GM10248 (cell line): ENCODE results near the gene ADRB2.
A peak's percentile ranks its signal among the peaks of the same experiment; 100 is the strongest.

ENCODE experiments used
- CTCF ChIA-PET: fragments of 300-600 bp; sonication (Branson Sonifier 250); formaldehyde crosslinking; extraction: SDS; loops from one replicate; lab custom pipeline; 2021; ENCODE audit warnings: antibody characterized with exemption; lab: Yijun Ruan, JAX
- POLR2A ChIA-PET: fragments of 350-650 bp; sonication (Branson Sonifier 250); formaldehyde crosslinking; extraction: SDS; loops from one replicate; lab custom pipeline; 2020; ENCODE audit warnings: antibody characterized with exemption; lab: Yijun Ruan, JAX
- DNase-seq: peaks from one replicate; pipeline ENCODE4 v3.0.0; 2012; ENCODE audit errors: extremely low spot score
- CTCF ChIP-seq: IDR thresholded peaks from 2 replicates; pipeline ENCODE4 v1.5.1; 2012; ENCODE audit warnings: mild to moderate bottlenecking, low read depth; ENCODE audit errors: extremely low read depth, missing control alignments, control extremely low read depth

The ADRB2 gene

GRCh38 chr5:148808864-148809642 is 17.4 kb upstream of the ADRB2 start:
- ChIA-PET CTCF (no interaction called here), POLR2A (no interaction called here)
- DNase-seq = peak; percentile 65
- TF ChIP-seq CTCF = no peak

GRCh38 chr5:148809781-148810524 is 16.5 kb upstream of the ADRB2 start:
- DNase-seq = no peak
- ChIA-PET POLR2A (no interaction called here), CTCF (interaction anchor here (1.1 to 1.4 kb wide), 2 partner anchors 15 to 19 kb away, joined by 3 read pairs; no protein-coding TSS in a partner anchor)
- TF ChIP-seq CTCF = no peak

GRCh38 chr5:148810823-148811222 is 15.6 kb upstream of the ADRB2 start:
- POLR2A ChIA-PET = no interaction called here
- DNase-seq = no peak
- no peak for TF ChIP-seq CTCF
- CTCF ChIA-PET = interaction anchor here (0.9 to 1.9 kb wide), 6 partner anchors 10 to 147 kb away, joined by 3 to 5 read pairs (median 3); no protein-coding TSS in a partner anchor

- POLR2A ChIA-PET = no interaction called here
- no peak for DNase-seq
Observed at GRCh38 chr5:148811756-148812155, 14.7 kb upstream of the ADRB2 start.

GRCh38 chr5:148815086-148815485 is 11.3 kb upstream of the ADRB2 start:
- CTCF ChIA-PET = interaction anchor here (1.2 to 1.9 kb wide), 3 partner anchors 9 to 142 kb away, joined by 3 to 7 read pairs (median 4); no protein-coding TSS in a partner anchor
- POLR2A ChIA-PET = no interaction called here
- DNase-seq = no peak
- no peak for TF ChIP-seq CTCF

More at GRCh38 chr5:148811756-148812155, 14.7 kb upstream of the ADRB2 start:
- CTCF ChIA-PET = interaction anchor here (1.0 to 1.9 kb wide), 3 partner anchors 9 to 146 kb away, joined by 3 to 5 read pairs (median 3); no protein-coding TSS in a partner anchor
- TF ChIP-seq CTCF = no peak

GRCh38 chr5:148815578-148815977 is 10.8 kb upstream of the ADRB2 start:
- ChIA-PET POLR2A (no interaction called here), CTCF (interaction anchor here (1.2 to 1.9 kb wide), 3 partner anchors 9 to 141 kb away, joined by 3 to 7 read pairs (median 4); no protein-coding TSS in a partner anchor)
- no peak for TF ChIP-seq CTCF
- no peak for DNase-seq
